Activated naive CD4-positive, alpha-beta T cell treated with anti-CD3 and anti-CD28 coated beads, Interleukin-2, amount 10 ng/mL, durations not matched to agents 7 days and 5 days (primary cell): ENCODE measurements around the gene FYCO1.

Source experiments
- CTCF ChIA-PET: fragments of 350-600 bp; sonication (Branson Sonifier 250); formaldehyde crosslinking; loops from one replicate; lab custom pipeline; 2021; ENCODE audit warnings: antibody characterized with exemption; lab: Charles Lee
- DNase-seq: peaks from one replicate; pipeline ENCODE4 v3.0.0-alpha.2; 2020
- H3K27ac Mint-ChIP-seq: one replicate; pipeline ENCODE4 v1.8.0; 2021; ENCODE audit warnings: mild to moderate bottlenecking, moderate library complexity, mixed read lengths
- H3K27me3 Mint-ChIP-seq: one replicate; pipeline ENCODE4 v1.8.0; 2021; ENCODE audit warnings: mild to moderate bottlenecking, mixed read lengths
- H3K36me3 Mint-ChIP-seq: one replicate; pipeline ENCODE4 v1.8.0; 2021; ENCODE audit warnings: mixed read lengths
- H3K4me1 Mint-ChIP-seq: one replicate; pipeline ENCODE4 v1.8.0; 2021; ENCODE audit warnings: mixed read lengths
- H3K4me3 Mint-ChIP-seq: one replicate; pipeline ENCODE4 v1.8.0; 2021; ENCODE audit warnings: mild to moderate bottlenecking, moderate library complexity, mixed read lengths
- H3K9me3 Mint-ChIP-seq: one replicate; pipeline ENCODE4 v1.8.0; 2021; ENCODE audit warnings: mixed read lengths

FYCO1 gene

GRCh38 chr3:45912435-45912834, 83.2 kb downstream of the FYCO1 start:
- Mint-ChIP-seq H3K4me3 (no peak overlapping the region), H3K36me3 (peaks cover 13% of the 10 kb centered on the region), H3K4me1 (peaks cover 56% of the 10 kb centered on the region), H3K27me3 (peaks cover 80% of the 10 kb centered on the region), H3K9me3 (no peaks in the 10 kb centered on the region), H3K27ac (no peak overlapping the region)
- CTCF ChIA-PET = interaction anchor here (0.6 to 1.2 kb wide), 3 partner anchors 11 to 165 kb away, joined by 3 to 4 read pairs (median 3); no protein-coding TSS in a partner anchor
- DNase-seq = no peak

GRCh38 chr3:45911511-45912226, 84.0 kb downstream of the FYCO1 start:
- Mint-ChIP-seq H3K4me3 (no peak overlapping the region), H3K27ac (no peak overlapping the region), H3K4me1 (peaks cover 55% of the 10 kb centered on the region), H3K9me3 (peaks cover 2% of the 10 kb centered on the region), H3K27me3 (peaks cover 86% of the 10 kb centered on the region), H3K36me3 (peaks cover 15% of the 10 kb centered on the region)
- no peak for DNase-seq
- CTCF ChIA-PET = no interaction called here

GRCh38 chr3:45910892-45911291, 84.7 kb downstream of the FYCO1 start:
- peaks cover 48% of the 10 kb centered on the region for H3K4me1 Mint-ChIP-seq
- peaks cover 15% of the 10 kb centered on the region for H3K36me3 Mint-ChIP-seq
- DNase-seq = no peak
- H3K9me3 Mint-ChIP-seq = peaks cover 7% of the 10 kb centered on the region
- CTCF ChIA-PET = no interaction called here
- no peak overlapping the region for H3K27ac Mint-ChIP-seq
- no peak overlapping the region for H3K4me3 Mint-ChIP-seq
- peaks cover 82% of the 10 kb centered on the region for H3K27me3 Mint-ChIP-seq

- CTCF ChIA-PET = interaction anchor here (1.4 to 1.5 kb wide), 2 partner anchors 11 to 168 kb away, joined by 4 to 5 read pairs; no protein-coding TSS in a partner anchor
- Mint-ChIP-seq H3K9me3 (peaks cover 15% of the 10 kb centered on the region), H3K4me1 (peaks cover 35% of the 10 kb centered on the region), H3K27ac (no peak overlapping the region), H3K4me3 (no peak overlapping the region), H3K36me3 (peaks cover 17% of the 10 kb centered on the region), H3K27me3 (peaks cover 82% of the 10 kb centered on the region)
- DNase-seq = no peak
Observed at GRCh38 chr3:45909542-45909941, 86.1 kb downstream of the FYCO1 start.

- Mint-ChIP-seq H3K4me3 (no peak overlapping the region), H3K27me3 (peaks cover 75% of the 10 kb centered on the region), H3K9me3 (peaks cover 15% of the 10 kb centered on the region), H3K27ac (no peak overlapping the region), H3K4me1 (peaks cover 33% of the 10 kb centered on the region), H3K36me3 (peaks cover 17% of the 10 kb centered on the region)
- DNase-seq = no peak
- CTCF ChIA-PET = interaction anchor here (1.1 to 1.5 kb wide), 3 partner anchors 12 to 172 kb away, joined by 3 to 5 read pairs (median 4); no protein-coding TSS in a partner anchor
Observed at GRCh38 chr3:45908761-45909160, 86.9 kb downstream of the FYCO1 start.

- peaks cover 71% of the 10 kb centered on the region for H3K27me3 Mint-ChIP-seq
- no peak overlapping the region for H3K4me3 Mint-ChIP-seq
- peak; percentile 56 for DNase-seq
- peaks cover 33% of the 10 kb centered on the region for H3K4me1 Mint-ChIP-seq
- H3K36me3 Mint-ChIP-seq = peaks cover 17% of the 10 kb centered on the region
- CTCF ChIA-PET = interaction anchor here (1.1 to 1.5 kb wide), 3 partner anchors 12 to 173 kb away, joined by 3 to 5 read pairs (median 4); no protein-coding TSS in a partner anchor
- H3K27ac Mint-ChIP-seq = peak overlapping the region; percentile 44
- peaks cover 15% of the 10 kb centered on the region for H3K9me3 Mint-ChIP-seq
Observed at GRCh38 chr3:45907769-45908705, 87.6 kb downstream of the FYCO1 start.

GRCh38 chr3:45906681-45907407, 88.8 kb downstream of the FYCO1 start:
- Mint-ChIP-seq H3K36me3 (peaks cover 15% of the 10 kb centered on the region), H3K27me3 (peaks cover 71% of the 10 kb centered on the region), H3K9me3 (peaks cover 15% of the 10 kb centered on the region), H3K4me1 (peaks cover 33% of the 10 kb centered on the region), H3K4me3 (no peak overlapping the region), H3K27ac (no peak overlapping the region)
- CTCF ChIA-PET = no interaction called here
- DNase-seq = no peak

- Mint-ChIP-seq H3K4me1 (peaks cover 33% of the 10 kb centered on the region), H3K4me3 (no peak overlapping the region), H3K27ac (no peak overlapping the region), H3K9me3 (peaks cover 15% of the 10 kb centered on the region), H3K36me3 (peaks cover 15% of the 10 kb centered on the region), H3K27me3 (peaks cover 71% of the 10 kb centered on the region)
- no peak for DNase-seq
- CTCF ChIA-PET = interaction anchor here (0.6 to 2.2 kb wide), 2 partner anchors 174 to 850 kb away, joined by 4 to 5 read pairs; no protein-coding TSS in a partner anchor
Observed at GRCh38 chr3:45905755-45906154, 89.9 kb downstream of the FYCO1 start.

- Mint-ChIP-seq H3K4me3 (no peak overlapping the region), H3K36me3 (peaks cover 9% of the 10 kb centered on the region), H3K27me3 (peaks cover 66% of the 10 kb centered on the region), H3K4me1 (peaks cover 29% of the 10 kb centered on the region), H3K27ac (no peak overlapping the region), H3K9me3 (peaks cover 15% of the 10 kb centered on the region)
- no peak for DNase-seq
- CTCF ChIA-PET = interaction anchor here (0.6 to 2.2 kb wide), 3 partner anchors 25 to 850 kb away, joined by 4 to 5 read pairs (median 5); no protein-coding TSS in a partner anchor
Observed at GRCh38 chr3:45904931-45905330, 90.7 kb downstream of the FYCO1 start.

GRCh38 chr3:45896956-45897355, 98.7 kb downstream of the FYCO1 start:
- H3K27ac Mint-ChIP-seq = no peak overlapping the region
- H3K4me1 Mint-ChIP-seq = peaks cover 14% of the 10 kb centered on the region
- CTCF ChIA-PET = no interaction called here
- no peaks in the 10 kb centered on the region for H3K36me3 Mint-ChIP-seq
- DNase-seq = no peak
- H3K9me3 Mint-ChIP-seq = no peaks in the 10 kb centered on the region
- peaks cover 77% of the 10 kb centered on the region for H3K27me3 Mint-ChIP-seq
- H3K4me3 Mint-ChIP-seq = no peak overlapping the region

- CTCF ChIA-PET = no interaction called here
- Mint-ChIP-seq H3K27ac (no peak overlapping the region), H3K4me3 (no peak overlapping the region), H3K36me3 (no peaks in the 10 kb centered on the region), H3K4me1 (peaks cover 14% of the 10 kb centered on the region), H3K27me3 (peaks cover 77% of the 10 kb centered on the region), H3K9me3 (no peaks in the 10 kb centered on the region)
- no peak for DNase-seq
Observed at GRCh38 chr3:45895686-45896468, 99.7 kb downstream of the FYCO1 start.

GRCh38 chr3:45894015-45894414, 101.6 kb downstream of the FYCO1 start:
- no peak overlapping the region for H3K27ac Mint-ChIP-seq
- peaks cover 73% of the 10 kb centered on the region for H3K27me3 Mint-ChIP-seq
- no peaks in the 10 kb centered on the region for H3K9me3 Mint-ChIP-seq
- no peaks in the 10 kb centered on the region for H3K36me3 Mint-ChIP-seq
- no peak for DNase-seq
- CTCF ChIA-PET = no interaction called here
- peaks cover 18% of the 10 kb centered on the region for H3K4me1 Mint-ChIP-seq
- H3K4me3 Mint-ChIP-seq = no peak overlapping the region

GRCh38 chr3:45892161-45892560, 103.5 kb downstream of the FYCO1 start:
- Mint-ChIP-seq H3K27me3 (peaks cover 59% of the 10 kb centered on the region), H3K9me3 (no peaks in the 10 kb centered on the region), H3K4me3 (no peak overlapping the region), H3K4me1 (peaks cover 18% of the 10 kb centered on the region), H3K27ac (no peak overlapping the region), H3K36me3 (no peaks in the 10 kb centered on the region)
- no peak for DNase-seq
- CTCF ChIA-PET = no interaction called here
